Tibial nerve (tissue), 4 donors: ENCODE measurements around the gene TOMM5. TPM values are rescaled to one million over a fixed set of nuclear protein-coding genes. Genes with fewer than 3 reads are reported as not detected.

Experiments used
- DNase-seq, 2 donors: peaks; one replicate each; pipeline ENCODE4 v3.0.0-alpha.2; 2019; ENCODE audit warnings: low spot score in 2 of 2
- H3K27ac ChIP-seq, 4 donors: fragments of 200-600 bp; sonication (generic) in 3 of 4; one replicate each; pipeline ENCODE4 v1.5.1; 2017 to 2019; ENCODE audit warnings: mild to moderate bottlenecking in 1 of 4
- H3K27me3 ChIP-seq, 2 donors: fragments of 200-600 bp; sonication (generic) in 1 of 2; one replicate each; pipeline versions ENCODE4 v1.5.1 to v1.6.0; 2017 to 2019
- H3K36me3 ChIP-seq, 3 donors: fragments of 200-600 bp; sonication (generic); one replicate each; pipeline ENCODE4 v1.5.1; 2018 to 2019
- H3K4me1 ChIP-seq, 4 donors: fragments of 200-600 bp; sonication (generic) in 3 of 4; one replicate each; pipeline ENCODE4 v1.5.1; 2017 to 2019
- H3K4me3 ChIP-seq, 4 donors: fragments of 200-600 bp; sonication (generic) in 3 of 4; one replicate each; pipeline ENCODE4 v1.5.1; 2017 to 2019; ENCODE audit warnings: mild to moderate bottlenecking in 1 of 4, moderate library complexity in 1 of 4
- H3K9me3 ChIP-seq, 4 donors: fragments of 200-600 bp; sonication (generic) in 3 of 4; one replicate each; pipeline ENCODE4 v1.5.1; 2017 to 2019
- EP300 ChIP-seq, 2 donors: sonication (generic); formaldehyde crosslinking; IDR thresholded peaks; one replicate each; pipeline ENCODE4 v1.6.1; 2017; ENCODE audit warnings: antibody characterized with exemption in 2 of 2, mild to moderate bottlenecking in 1 of 2
- POLR2A ChIP-seq, 2 donors: fragments of 450-650 bp; IDR thresholded peaks; one replicate each; pipeline ENCODE4 v1.6.1; 2017; ENCODE audit warnings: antibody characterized with exemption in 2 of 2, mild to moderate bottlenecking in 2 of 2, moderate library complexity in 2 of 2
- WGBS, 2 donors: methylation state at CpG; one replicate each; pipeline ENCODE4 v1.1.5; 2018; 5-methylcytosine and 5-hydroxymethylcytosine counted together
- total RNA-seq, 4 donors: library from RNA; depleted of rRNA; stranded (reverse); fragments of >200 nt; gene quantifications; one replicate each; pipeline ENCODE4 v1.1.0, GENCODE V29; 2016
- TF ChIP-seq, protein P1 (sequence below), 5 experiments: fragments of 200-600 bp in 3 of 5; fragments of 450-650 bp in 2 of 5; sonication (generic) in 3 of 5; IDR thresholded peaks; one replicate each; pipeline ENCODE4 v1.5.1; 2016 to 2019; ENCODE audit warnings: antibody characterized with exemption in 5 of 5, mild to moderate bottlenecking in 3 of 5, moderate library complexity in 2 of 5

Gene TOMM5
- total RNA-seq, 4 donors from 2014 or later: 21.0 to 81.1 (median 63.7) TPM

DNA sequence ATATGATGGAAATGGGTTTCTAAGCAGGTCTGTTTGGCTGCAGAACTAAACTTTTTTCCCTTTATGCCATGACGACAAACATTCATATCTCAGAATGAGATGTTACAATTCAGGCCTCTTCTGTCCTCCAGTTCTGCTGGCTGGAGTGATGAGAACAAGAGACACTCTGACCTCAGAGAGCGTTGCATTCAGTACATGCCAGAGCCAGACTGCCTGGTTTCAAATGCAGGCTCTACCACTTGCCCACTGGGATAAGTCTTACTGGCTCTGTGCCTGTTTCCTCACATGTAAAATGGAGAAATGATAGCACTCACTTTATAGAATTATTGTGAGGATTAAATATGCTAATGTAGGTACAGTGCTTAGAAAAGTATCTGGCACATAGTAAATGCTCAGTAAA, 24.8 kb upstream of the TOMM5 start:
- Histone ChIP-seq H3K4me1 (no peaks in the 10 kb centered on the region), H3K4me3 (no peak overlapping the region), H3K9me3 (no peaks in the 10 kb centered on the region), H3K36me3 (no peaks in the 10 kb centered on the region), H3K27me3 (no peaks in the 10 kb centered on the region), H3K27ac (no peak overlapping the region)
- DNase-seq: no peak
- no peak for TF ChIP-seq EP300 (IDR thresholded peaks at IDR 0.05)
- TF ChIP-seq, protein P1, sequence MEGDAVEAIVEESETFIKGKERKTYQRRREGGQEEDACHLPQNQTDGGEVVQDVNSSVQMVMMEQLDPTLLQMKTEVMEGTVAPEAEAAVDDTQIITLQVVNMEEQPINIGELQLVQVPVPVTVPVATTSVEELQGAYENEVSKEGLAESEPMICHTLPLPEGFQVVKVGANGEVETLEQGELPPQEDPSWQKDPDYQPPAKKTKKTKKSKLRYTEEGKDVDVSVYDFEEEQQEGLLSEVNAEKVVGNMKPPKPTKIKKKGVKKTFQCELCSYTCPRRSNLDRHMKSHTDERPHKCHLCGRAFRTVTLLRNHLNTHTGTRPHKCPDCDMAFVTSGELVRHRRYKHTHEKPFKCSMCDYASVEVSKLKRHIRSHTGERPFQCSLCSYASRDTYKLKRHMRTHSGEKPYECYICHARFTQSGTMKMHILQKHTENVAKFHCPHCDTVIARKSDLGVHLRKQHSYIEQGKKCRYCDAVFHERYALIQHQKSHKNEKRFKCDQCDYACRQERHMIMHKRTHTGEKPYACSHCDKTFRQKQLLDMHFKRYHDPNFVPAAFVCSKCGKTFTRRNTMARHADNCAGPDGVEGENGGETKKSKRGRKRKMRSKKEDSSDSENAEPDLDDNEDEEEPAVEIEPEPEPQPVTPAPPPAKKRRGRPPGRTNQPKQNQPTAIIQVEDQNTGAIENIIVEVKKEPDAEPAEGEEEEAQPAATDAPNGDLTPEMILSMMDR (IDR thresholded peaks at IDR 0.05): no peak
- TF ChIP-seq POLR2A (IDR thresholded peaks at IDR 0.05): no peak
- 77 to 80% methylated on average over 2 of the region's 2 CpGs for WGBS, 2 donors

DNA sequence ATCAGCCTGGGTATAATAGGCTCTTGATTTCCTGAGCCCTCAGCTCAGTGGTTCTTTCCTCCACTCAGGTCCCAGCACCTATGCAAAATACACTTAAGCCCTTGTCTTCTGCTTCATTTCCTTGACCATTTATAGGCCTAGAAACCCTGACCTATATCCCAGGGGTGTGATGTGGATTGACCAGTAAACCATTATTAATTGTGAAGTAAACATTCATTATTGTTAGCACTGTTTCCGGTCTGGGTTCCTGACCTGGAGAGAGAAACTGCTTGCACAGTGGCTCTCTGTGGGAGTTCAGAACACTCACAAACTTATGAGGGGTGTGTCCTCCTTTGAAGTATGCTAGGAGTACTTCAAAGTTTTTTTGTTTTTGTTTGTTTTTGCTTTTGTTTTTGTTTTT, 19.6 kb upstream of the TOMM5 start:
- no peaks in the 10 kb centered on the region for H3K4me1 ChIP-seq
- H3K4me3 ChIP-seq: no peak overlapping the region
- TF ChIP-seq EP300 (IDR thresholded peaks at IDR 0.05) (no peak), POLR2A (IDR thresholded peaks at IDR 0.05) (no peak)
- TF ChIP-seq, protein P1 (IDR thresholded peaks at IDR 0.05): no peak
- no peaks in the 10 kb centered on the region for H3K36me3 ChIP-seq
- no peak for DNase-seq
- H3K9me3 ChIP-seq: no peaks in the 10 kb centered on the region
- no peak overlapping the region for H3K27ac ChIP-seq
- H3K27me3 ChIP-seq: no peaks in the 10 kb centered on the region
- WGBS, 2 donors: 37 to 50% methylated on average over 1 of the region's 1 CpG

- Histone ChIP-seq H3K4me1 (no peaks in the 10 kb centered on the region), H3K27ac (no peak overlapping the region), H3K27me3 (no peaks in the 10 kb centered on the region), H3K9me3 (no peaks in the 10 kb centered on the region), H3K4me3 (no peak overlapping the region), H3K36me3 (no peaks in the 10 kb centered on the region)
- TF ChIP-seq EP300 (IDR thresholded peaks at IDR 0.05): no peak
- TF ChIP-seq, protein P1 (IDR thresholded peaks at IDR 0.05): no peak
- TF ChIP-seq POLR2A (IDR thresholded peaks at IDR 0.05): no peak
- WGBS, 2 donors: 68 to 70% methylated on average over 6 of the region's 6 CpGs
- no peak for DNase-seq
Observed at GRCh38 chr9:37611014-37611413, 18.6 kb upstream of the TOMM5 start.

- H3K27ac ChIP-seq: no peak overlapping the region
- no peak overlapping the region for H3K4me3 ChIP-seq
- no peaks in the 10 kb centered on the region for H3K27me3 ChIP-seq
- no peaks in the 10 kb centered on the region for H3K9me3 ChIP-seq
- H3K36me3 ChIP-seq: no peaks in the 10 kb centered on the region
- 67 to 74% methylated on average over 6 of the region's 6 CpGs for WGBS, 2 donors
- no peaks in the 10 kb centered on the region for H3K4me1 ChIP-seq
- DNase-seq: no peak
- TF ChIP-seq, protein P1 (IDR thresholded peaks at IDR 0.05): no peak
- TF ChIP-seq POLR2A (IDR thresholded peaks at IDR 0.05) (no peak), EP300 (IDR thresholded peaks at IDR 0.05) (no peak)
Observed at GRCh38 chr9:37609735-37610397, 17.5 kb upstream of the TOMM5 start.

DNA sequence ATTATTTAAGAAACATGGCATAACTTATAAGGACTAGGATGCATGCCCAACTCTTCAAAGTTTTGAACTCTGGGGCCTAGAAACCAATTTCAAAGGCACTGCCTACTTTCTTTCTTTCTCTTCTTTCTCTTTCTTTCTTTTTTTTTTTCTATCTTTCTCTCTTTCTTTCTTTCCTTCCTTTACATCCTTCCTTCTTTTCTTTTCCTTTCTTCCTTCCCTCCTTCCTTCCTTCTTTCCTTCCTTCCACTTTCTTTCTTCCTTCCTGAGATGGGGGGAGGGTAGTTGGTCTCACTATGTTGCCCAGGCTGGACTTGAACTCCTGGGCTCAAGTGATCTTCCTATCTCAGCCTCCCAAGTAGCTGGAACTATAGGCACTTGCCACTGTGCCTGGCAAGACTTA, 15.9 kb upstream of the TOMM5 start:
- Histone ChIP-seq H3K36me3 (no peaks in the 10 kb centered on the region), H3K27ac (no peak overlapping the region), H3K4me3 (no peak overlapping the region), H3K4me1 (no peaks in the 10 kb centered on the region), H3K9me3 (no peaks in the 10 kb centered on the region), H3K27me3 (no peaks in the 10 kb centered on the region)
- no peak for DNase-seq
- TF ChIP-seq, protein P1 (IDR thresholded peaks at IDR 0.05): no peak
- no peak for TF ChIP-seq EP300 (IDR thresholded peaks at IDR 0.05)
- no peak for TF ChIP-seq POLR2A (IDR thresholded peaks at IDR 0.05)
